ENCODE measurements around the gene SPC24. TPM values are rescaled to one million over a fixed set of nuclear protein-coding genes. Genes with fewer than 3 reads are reported as not detected.
A peak's percentile ranks its signal among the peaks of the same experiment; 100 is the strongest.
"Not testable (repeated sequence)": the region's sequence is repeated elsewhere in the genome, so short reads cannot be mapped to it uniquely, and the experiment has no call there.

The SPC24 gene
- total RNA-seq, 1 experiment from 2014 or later, result 33.9 TPM

DNA sequence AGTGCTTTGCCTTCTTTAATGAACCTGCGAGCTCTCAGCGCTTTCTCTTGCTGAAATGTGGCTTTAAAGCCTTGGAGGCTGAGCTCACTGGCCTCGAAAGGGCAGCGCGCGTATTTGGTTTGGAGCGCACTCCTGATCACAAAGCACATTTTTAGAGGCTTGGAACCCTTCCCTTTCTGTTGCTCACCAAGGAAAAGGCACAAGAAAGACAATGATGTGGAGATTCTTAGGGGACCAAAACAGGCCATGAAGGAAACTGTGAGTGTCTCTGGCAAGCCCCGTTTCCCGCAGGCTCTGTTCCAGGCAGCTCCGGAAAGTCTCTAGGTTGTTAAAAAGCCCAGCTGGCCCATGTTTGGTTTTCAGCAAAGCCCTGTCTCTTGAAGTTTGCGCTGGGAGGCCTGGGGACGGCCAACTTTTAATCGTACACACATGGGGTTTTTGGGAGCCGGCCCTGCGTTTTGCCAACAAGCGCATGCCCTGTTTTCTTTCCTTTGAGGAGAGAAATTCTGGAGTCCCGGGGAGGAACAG lies 9.4 kb upstream of the SPC24 start (continued):
- TF ChIP-seq, protein P1, sequence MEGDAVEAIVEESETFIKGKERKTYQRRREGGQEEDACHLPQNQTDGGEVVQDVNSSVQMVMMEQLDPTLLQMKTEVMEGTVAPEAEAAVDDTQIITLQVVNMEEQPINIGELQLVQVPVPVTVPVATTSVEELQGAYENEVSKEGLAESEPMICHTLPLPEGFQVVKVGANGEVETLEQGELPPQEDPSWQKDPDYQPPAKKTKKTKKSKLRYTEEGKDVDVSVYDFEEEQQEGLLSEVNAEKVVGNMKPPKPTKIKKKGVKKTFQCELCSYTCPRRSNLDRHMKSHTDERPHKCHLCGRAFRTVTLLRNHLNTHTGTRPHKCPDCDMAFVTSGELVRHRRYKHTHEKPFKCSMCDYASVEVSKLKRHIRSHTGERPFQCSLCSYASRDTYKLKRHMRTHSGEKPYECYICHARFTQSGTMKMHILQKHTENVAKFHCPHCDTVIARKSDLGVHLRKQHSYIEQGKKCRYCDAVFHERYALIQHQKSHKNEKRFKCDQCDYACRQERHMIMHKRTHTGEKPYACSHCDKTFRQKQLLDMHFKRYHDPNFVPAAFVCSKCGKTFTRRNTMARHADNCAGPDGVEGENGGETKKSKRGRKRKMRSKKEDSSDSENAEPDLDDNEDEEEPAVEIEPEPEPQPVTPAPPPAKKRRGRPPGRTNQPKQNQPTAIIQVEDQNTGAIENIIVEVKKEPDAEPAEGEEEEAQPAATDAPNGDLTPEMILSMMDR (IDR thresholded peaks at IDR 0.05 in 2 of 3, conservative IDR thresholded peaks at IDR 0.05 in 1 of 3; ENCODE audit: borderline replicate concordance in 1 of 3, insufficient read depth in 1 of 3, low read depth in 2 of 3, low read length in 2 of 3), result no peak
- TF ChIP-seq FOSL1 (IDR thresholded peaks at IDR 0.05; ENCODE audit: low read depth), result no peak
- TF ChIP-seq RAD21 (IDR thresholded peaks at IDR 0.05; ENCODE audit: low read depth), result no peak

DNA sequence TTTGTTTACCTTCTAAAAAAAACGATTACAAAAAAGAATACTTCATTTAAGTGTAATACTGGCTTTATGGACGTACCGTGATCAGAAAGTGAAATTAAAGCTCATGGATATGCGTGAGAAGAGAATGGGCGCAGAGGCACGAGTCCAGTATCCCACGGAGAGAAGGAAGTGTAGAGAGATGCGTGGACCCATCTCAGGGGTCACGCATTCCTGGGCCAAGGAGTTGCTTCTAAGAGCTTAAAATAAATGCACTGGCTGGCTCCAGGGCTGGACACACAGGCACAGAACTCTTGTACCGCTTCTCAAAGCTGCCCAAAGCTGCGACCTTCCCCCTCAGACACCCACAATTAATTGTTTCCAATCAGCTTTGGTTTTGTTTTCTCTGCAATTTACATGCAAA lies 8.7 kb upstream of the SPC24 start:
- intact Hi-C loops (cut with micrococcal nuclease), result no loop called here
- ChIA-PET CTCF (no interaction called here), POLR2A (no interaction called here), RAD21 (ENCODE audit: low non-redundant PET in 1 of 2, low total read pairs in 2 of 2, uncharacterized antibody in 2 of 2, unreplicated experiment in 2 of 2) (no interaction called here)
- Histone ChIP-seq H3K27me3 (ENCODE audit: insufficient read depth, low read length) (no peaks in the 10 kb centered on the region), H3K4me1 (ENCODE audit: control insufficient read depth in 1 of 2, insufficient read depth in 2 of 2, low read length in 2 of 2) (peaks cover 0 to 16% of the 10 kb centered on the region in 2 experiments; a peak in 2 of 4 replicates), H3K4me3 (replicated peaks in 1 of 2; ENCODE audit: low read depth in 1 of 2, low read length in 2 of 2) (no peak overlapping the region), H3K79me2 (ENCODE audit: insufficient read depth, low read length) (no peaks in the 10 kb centered on the region), H3K4me2 (ENCODE audit: low read length) (no peak overlapping the region), H3K36me3 (ENCODE audit: control insufficient read depth in 1 of 2, insufficient read depth in 2 of 2, low read length in 2 of 2) (peaks cover 0 to 3% of the 10 kb centered on the region in 2 experiments; a peak in 1 of 4 replicates), H3K9ac (ENCODE audit: low read length) (no peak overlapping the region), H3K27ac (ENCODE audit: low read depth, low read length) (no peak overlapping the region), H3K9me3 (ENCODE audit: control insufficient read depth in 1 of 2, insufficient read depth in 1 of 2, low read depth in 1 of 2, low read length in 2 of 2) (no peaks in the 10 kb centered on the region), H3K9me2 (ENCODE audit: insufficient read depth) (no peaks in the 10 kb centered on the region), H2AFZ (ENCODE audit: low read depth, low read length, poor library complexity, severe bottlenecking) (no peak overlapping the region), H4K20me1 (ENCODE audit: insufficient read depth) (no peaks in the 10 kb centered on the region)
- DNase-seq (ENCODE audit: low read depth, low spot score) (no peak), ATAC-seq (no peak)
- TF ChIP-seq MAX (IDR thresholded peaks at IDR 0.05), result no peak
- no peak for TF ChIP-seq POLR2AphosphoS5 (IDR thresholded peaks at IDR 0.05; ENCODE audit: low read depth, low read length)
- TF ChIP-seq ATF3 (IDR thresholded peaks at IDR 0.05), result no peak
- TF ChIP-seq JUND (IDR thresholded peaks at IDR 0.05), result no peak
- no peak for TF ChIP-seq SRF (IDR thresholded peaks at IDR 0.05; ENCODE audit: low read depth)
- no peak for TF ChIP-seq ZNF274 (IDR thresholded peaks at IDR 0.05; ENCODE audit: low read depth, low read length)
- TF ChIP-seq POLR2A (IDR thresholded peaks at IDR 0.05; ENCODE audit: borderline replicate concordance, extremely low read depth, insufficient read depth, insufficient read length), result no peak
- TF ChIP-seq SIN3A (IDR thresholded peaks at IDR 0.05; ENCODE audit: low read depth), result no peak
- TF ChIP-seq EZH2 (IDR thresholded peaks at IDR 0.05), result no peak
- TF ChIP-seq YY1 (IDR thresholded peaks at IDR 0.05; ENCODE audit: extremely low read depth, insufficient replicate concordance, low read depth, low read length), result no peak
- TF ChIP-seq SP1 (IDR thresholded peaks at IDR 0.05; ENCODE audit: low read depth), result no peak
- TF ChIP-seq RAD21 (IDR thresholded peaks at IDR 0.05; ENCODE audit: low read depth), result no peak
- TSS peak; percentile 71 for BruUV-seq (replicated peaks)

DNA sequence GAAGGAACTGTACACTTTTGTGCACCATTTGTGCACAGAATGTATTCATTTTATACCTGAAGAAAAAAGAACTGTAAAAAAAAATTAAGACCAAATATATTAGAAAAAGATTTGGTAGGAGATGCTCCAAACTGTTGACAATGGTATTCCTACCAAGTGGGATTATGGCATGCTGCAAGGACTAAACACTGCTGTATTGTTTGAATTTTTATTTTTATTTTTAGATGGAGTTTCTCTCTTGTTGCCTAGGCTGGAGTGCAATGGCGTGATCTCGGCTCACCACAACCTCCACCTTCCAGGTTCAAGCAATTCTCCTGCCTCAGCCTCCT lies 4.8 kb upstream of the SPC24 start:
- intact Hi-C loops (cut with micrococcal nuclease); ATAC-seq; RAD21 ChIA-PET (ENCODE audit: low non-redundant PET in 1 of 2, low total read pairs in 2 of 2, uncharacterized antibody in 2 of 2, unreplicated experiment in 2 of 2); H2AFZ ChIP-seq (ENCODE audit: low read depth, low read length, poor library complexity, severe bottlenecking); DNase-seq (ENCODE audit: low read depth, low spot score); POLR2A ChIA-PET; BruUV-seq (replicated peaks); H3K9me2 ChIP-seq (ENCODE audit: insufficient read depth); H3K9me3 ChIP-seq (ENCODE audit: control insufficient read depth in 1 of 2, insufficient read depth in 1 of 2, low read depth in 1 of 2, low read length in 2 of 2); H3K79me2 ChIP-seq (ENCODE audit: insufficient read depth, low read length); CTCF ChIA-PET; H3K4me2 ChIP-seq (ENCODE audit: low read length); H4K20me1 ChIP-seq (ENCODE audit: insufficient read depth); H3K4me3 ChIP-seq (replicated peaks in 1 of 2; ENCODE audit: low read depth in 1 of 2, low read length in 2 of 2); H3K27me3 ChIP-seq (ENCODE audit: insufficient read depth, low read length); H3K9ac ChIP-seq (ENCODE audit: low read length); H3K36me3 ChIP-seq (ENCODE audit: control insufficient read depth in 1 of 2, insufficient read depth in 2 of 2, low read length in 2 of 2); H3K27ac ChIP-seq (ENCODE audit: low read depth, low read length): not testable (repeated sequence)
- peaks cover 19 to 25% of the 10 kb centered on the region in 2 experiments for H3K4me1 ChIP-seq (ENCODE audit: control insufficient read depth in 1 of 2, insufficient read depth in 2 of 2, low read length in 2 of 2)

Measured in HCT116 (cell line).